ENCODE data around the gene UFD1. TPM values are rescaled to one million over a fixed set of nuclear protein-coding genes. Genes with fewer than 3 reads are reported as not detected.

The UFD1 gene
- total RNA-seq, 2 experiments from 2014 or later: 71.1 to 79.3 TPM

DNA sequence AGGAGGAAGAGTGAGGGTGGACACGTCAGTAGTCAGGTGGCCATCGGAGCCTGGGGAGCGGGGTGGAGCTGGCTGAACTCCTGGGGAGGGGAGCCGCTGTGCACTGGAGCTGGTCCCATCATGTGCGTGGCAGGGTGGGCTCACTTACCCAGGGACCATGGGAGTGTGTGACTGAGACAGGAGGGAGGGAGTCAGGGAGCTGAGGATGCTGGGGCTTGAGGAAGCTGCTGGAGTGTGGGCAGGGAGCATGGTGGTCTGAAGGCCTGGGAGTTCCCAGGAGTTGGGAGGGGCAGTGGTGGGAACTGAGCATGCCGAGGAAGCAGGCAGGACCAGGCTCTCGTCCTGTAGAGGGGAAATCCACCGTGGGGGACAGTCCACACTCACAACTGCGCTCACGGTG lies 27.2 kb upstream of the UFD1 start:
- peak overlapping the region; percentile 42 for H3K27ac Mint-ChIP-seq
- H3K36me3 Mint-ChIP-seq: peaks cover 45% of the 10 kb centered on the region
- no peaks in the 10 kb centered on the region for H3K9me3 Mint-ChIP-seq
- no peak overlapping the region for H3K4me3 Mint-ChIP-seq
- H3K4me1 Mint-ChIP-seq: peaks cover 17% of the 10 kb centered on the region
- no peak for DNase-seq
- no peaks in the 10 kb centered on the region for H3K27me3 Mint-ChIP-seq

DNA sequence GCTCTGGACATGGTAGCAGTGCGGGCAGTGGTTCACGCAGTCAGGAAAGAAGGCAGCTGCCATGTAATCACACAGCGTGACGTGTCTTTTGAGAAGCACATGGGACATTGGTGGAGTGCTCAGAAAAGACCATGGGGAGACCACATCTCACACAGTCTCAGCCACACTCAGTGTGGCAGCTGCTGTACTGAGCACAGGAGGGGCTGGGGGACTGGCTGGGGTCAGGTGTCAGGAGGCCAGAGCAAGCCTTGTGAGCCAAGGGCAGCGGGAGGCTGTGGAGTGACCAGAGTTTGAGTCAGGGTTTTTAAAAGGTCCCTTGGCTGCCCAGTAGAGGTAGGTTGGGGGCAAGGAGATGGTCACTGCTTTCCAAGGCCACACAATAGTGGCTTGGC lies 26.7 kb upstream of the UFD1 start:
- Mint-ChIP-seq H3K9me3 (no peaks in the 10 kb centered on the region), H3K36me3 (peaks cover 41% of the 10 kb centered on the region), H3K27me3 (no peaks in the 10 kb centered on the region), H3K27ac (peak overlapping the region; percentile 42), H3K4me3 (no peak overlapping the region), H3K4me1 (peaks cover 17% of the 10 kb centered on the region)
- DNase-seq: no peak

DNA sequence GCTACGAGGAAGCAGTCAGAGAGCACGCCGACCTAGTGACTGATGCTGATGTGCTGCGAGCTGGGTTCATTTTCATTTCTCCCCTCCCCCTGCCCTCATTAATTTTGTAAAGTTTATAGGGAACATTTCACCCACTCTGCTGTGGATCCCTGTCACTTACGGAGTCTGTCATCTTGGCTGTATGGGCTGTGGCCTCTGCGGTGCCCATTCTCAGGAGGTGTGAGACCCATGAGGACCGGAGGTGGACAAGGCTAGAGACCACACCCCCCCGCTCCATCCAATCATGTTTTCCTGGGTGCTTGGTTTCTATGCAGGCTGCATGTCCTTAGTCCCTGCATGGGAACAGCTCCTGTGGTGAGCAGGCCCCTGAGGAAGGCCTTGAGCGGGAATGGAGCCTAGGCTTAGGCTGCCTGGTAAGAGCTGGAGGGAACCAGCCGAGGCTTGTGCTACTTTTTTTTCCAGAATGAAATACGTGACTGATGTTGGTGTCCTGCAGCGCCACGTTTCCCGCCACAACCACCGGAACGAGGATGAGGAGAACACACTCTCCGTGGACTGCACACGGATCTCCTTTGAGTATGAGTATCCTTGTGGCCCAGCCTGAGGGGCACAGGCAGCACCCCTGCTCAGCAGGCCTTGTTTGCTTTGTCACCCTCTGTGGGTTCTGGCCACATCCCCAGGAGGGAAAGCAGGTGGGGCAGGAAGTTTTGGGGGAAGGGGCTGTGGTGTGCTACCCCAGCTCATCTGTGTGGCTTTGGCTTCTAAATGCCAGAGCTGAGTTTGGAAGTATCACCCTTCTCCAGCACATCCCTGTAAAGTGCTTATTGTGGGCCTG lies 26.1 kb upstream of the UFD1 start:
- no peak overlapping the region for H3K4me3 Mint-ChIP-seq
- H3K9me3 Mint-ChIP-seq: no peaks in the 10 kb centered on the region
- peaks cover 42% of the 10 kb centered on the region for H3K36me3 Mint-ChIP-seq
- peaks cover 17% of the 10 kb centered on the region for H3K4me1 Mint-ChIP-seq
- H3K27me3 Mint-ChIP-seq: no peaks in the 10 kb centered on the region
- no peak overlapping the region for H3K27ac Mint-ChIP-seq
- no peak for DNase-seq

DNA sequence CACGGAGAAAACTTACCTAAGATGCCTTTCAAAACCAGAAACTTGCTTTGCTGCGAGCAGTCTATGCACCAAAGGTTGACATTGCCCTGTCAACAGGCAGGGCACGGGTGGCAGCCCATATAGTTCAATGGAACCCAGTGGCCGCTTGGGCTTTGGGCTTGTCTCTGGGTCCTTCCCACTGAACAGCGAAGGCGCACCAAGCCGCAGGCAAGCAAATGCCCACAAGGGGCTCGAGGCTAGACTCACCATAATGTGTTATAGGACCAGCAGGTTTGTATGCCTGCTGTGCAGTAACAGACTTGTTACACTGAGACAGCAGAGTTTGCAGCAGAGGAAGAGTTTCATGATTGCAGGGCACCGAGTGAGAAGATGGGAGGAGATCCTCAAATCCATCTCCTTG lies 24.9 kb upstream of the UFD1 start:
- Mint-ChIP-seq H3K27me3 (no peaks in the 10 kb centered on the region), H3K4me1 (peaks cover 17% of the 10 kb centered on the region), H3K36me3 (peaks cover 37% of the 10 kb centered on the region), H3K4me3 (no peak overlapping the region), H3K9me3 (no peaks in the 10 kb centered on the region), H3K27ac (no peak overlapping the region)
- DNase-seq: no peak

DNA sequence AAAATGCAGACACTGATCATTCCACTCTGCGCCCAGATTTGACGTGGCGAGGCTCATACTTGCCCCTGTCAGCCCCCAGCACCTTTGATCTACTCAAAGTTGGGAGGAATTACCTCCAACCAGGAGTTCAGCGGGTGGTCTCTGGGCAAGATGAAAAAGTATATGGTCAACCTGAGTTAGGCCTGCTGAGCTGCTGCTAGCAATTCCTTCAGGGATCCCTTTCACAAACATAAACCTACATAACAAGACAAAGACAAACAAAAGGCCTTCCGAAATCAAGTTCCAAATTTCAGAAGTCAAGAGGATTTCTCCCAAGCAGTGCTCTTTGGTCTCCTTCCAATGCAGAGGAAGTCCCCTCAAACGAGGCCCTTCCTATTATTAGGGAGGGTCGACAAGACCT lies 24.4 kb upstream of the UFD1 start:
- H3K27me3 Mint-ChIP-seq: no peaks in the 10 kb centered on the region
- H3K4me1 Mint-ChIP-seq: peaks cover 17% of the 10 kb centered on the region
- H3K36me3 Mint-ChIP-seq: peaks cover 36% of the 10 kb centered on the region
- no peak for DNase-seq
- no peak overlapping the region for H3K4me3 Mint-ChIP-seq
- no peaks in the 10 kb centered on the region for H3K9me3 Mint-ChIP-seq
- no peak overlapping the region for H3K27ac Mint-ChIP-seq

DNA sequence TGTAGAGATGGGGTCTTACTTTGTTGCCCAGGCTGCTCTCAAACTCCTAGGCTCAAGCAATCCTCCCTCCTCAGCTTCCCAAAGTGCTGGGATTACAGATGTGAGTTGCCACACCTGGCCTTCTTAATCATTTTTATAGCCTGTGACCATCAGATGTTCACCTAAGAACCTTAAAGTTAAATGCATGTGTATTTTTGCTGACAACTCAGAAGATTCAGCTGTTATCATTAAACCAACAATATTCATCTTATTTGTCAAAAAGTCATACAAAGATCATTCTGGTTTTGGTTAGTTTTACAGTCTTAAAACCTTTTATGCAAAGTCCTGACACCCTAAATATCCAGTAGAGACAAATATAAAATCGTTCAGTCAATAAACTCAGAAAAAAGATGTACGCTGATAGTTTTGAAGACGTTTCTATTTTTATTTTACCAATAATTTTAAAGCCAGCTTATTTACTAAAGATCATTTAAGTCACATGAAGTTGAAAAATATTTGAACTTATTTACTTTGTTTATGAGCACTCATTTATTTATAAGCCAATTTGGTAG lies 23.0 kb upstream of the UFD1 start:
- no peak overlapping the region for H3K4me3 Mint-ChIP-seq
- H3K27ac Mint-ChIP-seq: no peak overlapping the region
- no peak for DNase-seq
- peaks cover 38% of the 10 kb centered on the region for H3K36me3 Mint-ChIP-seq
- no peaks in the 10 kb centered on the region for H3K27me3 Mint-ChIP-seq
- peaks cover 17% of the 10 kb centered on the region for H3K4me1 Mint-ChIP-seq
- H3K9me3 Mint-ChIP-seq: no peaks in the 10 kb centered on the region

DNA sequence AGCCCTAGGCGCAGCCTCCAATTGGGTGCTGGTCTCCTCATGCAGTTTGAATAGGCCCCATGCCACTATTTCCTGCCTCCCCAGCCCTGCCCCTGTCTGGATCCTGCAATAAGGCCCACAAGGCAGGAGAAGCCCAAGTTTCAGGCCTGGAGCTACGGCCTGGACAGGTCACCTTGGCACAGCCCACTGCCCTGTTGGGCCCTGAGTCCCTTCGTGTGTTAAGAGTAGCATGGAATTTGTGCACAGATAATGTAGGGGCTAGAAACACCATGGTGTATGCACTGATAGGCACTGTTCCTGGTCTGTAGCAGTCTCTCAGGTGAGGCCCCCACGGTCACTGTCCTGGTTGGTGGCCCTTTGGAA lies 20.9 kb upstream of the UFD1 start:
- H3K27me3 Mint-ChIP-seq: no peaks in the 10 kb centered on the region
- no peak overlapping the region for H3K27ac Mint-ChIP-seq
- no peaks in the 10 kb centered on the region for H3K9me3 Mint-ChIP-seq
- H3K4me3 Mint-ChIP-seq: no peak overlapping the region
- no peak for DNase-seq
- peaks cover 33% of the 10 kb centered on the region for H3K36me3 Mint-ChIP-seq
- peaks cover 7% of the 10 kb centered on the region for H3K4me1 Mint-ChIP-seq

DNA sequence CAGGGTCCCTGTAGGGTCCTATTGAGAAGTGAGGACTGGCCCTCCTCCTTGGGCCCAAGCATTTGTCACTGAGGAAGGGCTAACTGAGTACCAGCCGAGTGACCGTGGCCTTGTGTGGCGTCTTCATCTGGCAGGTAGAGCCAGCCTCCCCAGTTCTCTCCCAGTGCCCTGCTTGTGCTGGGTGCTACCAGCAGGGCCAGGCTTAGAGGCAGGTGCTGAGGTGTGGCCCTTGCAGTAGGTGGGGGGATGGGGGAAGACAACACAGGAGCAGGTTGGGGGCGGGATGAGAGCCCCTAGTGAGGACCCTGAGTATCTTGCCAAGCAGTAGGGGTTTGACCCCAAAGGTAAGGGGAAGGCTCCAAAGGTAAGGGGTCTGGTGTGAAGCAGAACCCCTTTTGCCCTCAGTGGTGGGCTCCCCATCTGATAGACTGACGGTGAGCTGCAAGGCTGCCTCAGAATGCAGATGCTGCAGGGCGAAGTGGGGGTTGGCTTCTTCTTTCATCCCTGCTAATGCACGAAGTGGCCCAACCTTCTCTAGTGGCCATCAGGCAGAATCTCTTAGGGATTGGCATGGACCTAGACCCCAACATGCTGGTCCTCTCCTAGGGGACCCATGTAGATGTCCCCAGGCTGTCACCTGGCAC lies 20.4 kb upstream of the UFD1 start:
- no peak for DNase-seq

DNA sequence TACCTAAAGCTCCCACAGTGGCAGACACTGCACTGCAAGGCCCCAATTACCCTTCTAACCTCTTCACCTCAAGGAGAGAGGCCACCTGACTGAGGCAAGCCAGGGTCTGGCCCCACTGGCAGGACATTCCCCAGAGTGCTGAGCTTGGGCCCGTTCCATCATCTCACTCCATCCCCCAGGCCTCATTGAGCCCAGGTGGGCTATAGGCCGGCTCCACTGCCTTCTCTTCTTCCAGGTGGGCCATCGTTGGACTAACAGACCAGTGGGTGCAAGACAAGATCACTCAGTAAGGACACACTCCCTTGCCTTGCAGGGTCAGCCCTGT lies 19.8 kb upstream of the UFD1 start:
- H3K4me1 Mint-ChIP-seq: no peaks in the 10 kb centered on the region
- H3K36me3 Mint-ChIP-seq: peaks cover 37% of the 10 kb centered on the region
- H3K27ac Mint-ChIP-seq: no peak overlapping the region
- H3K4me3 Mint-ChIP-seq: no peak overlapping the region
- no peaks in the 10 kb centered on the region for H3K27me3 Mint-ChIP-seq
- no peaks in the 10 kb centered on the region for H3K9me3 Mint-ChIP-seq
- DNase-seq: no peak

More for the DNA sequence above, 20.4 kb upstream of the UFD1 start:
- no peak overlapping the region for H3K4me3 Mint-ChIP-seq
- peaks cover 35% of the 10 kb centered on the region for H3K36me3 Mint-ChIP-seq
- peaks cover 3% of the 10 kb centered on the region for H3K4me1 Mint-ChIP-seq
- no peaks in the 10 kb centered on the region for H3K27me3 Mint-ChIP-seq
- no peaks in the 10 kb centered on the region for H3K9me3 Mint-ChIP-seq
- no peak overlapping the region for H3K27ac Mint-ChIP-seq

DNA sequence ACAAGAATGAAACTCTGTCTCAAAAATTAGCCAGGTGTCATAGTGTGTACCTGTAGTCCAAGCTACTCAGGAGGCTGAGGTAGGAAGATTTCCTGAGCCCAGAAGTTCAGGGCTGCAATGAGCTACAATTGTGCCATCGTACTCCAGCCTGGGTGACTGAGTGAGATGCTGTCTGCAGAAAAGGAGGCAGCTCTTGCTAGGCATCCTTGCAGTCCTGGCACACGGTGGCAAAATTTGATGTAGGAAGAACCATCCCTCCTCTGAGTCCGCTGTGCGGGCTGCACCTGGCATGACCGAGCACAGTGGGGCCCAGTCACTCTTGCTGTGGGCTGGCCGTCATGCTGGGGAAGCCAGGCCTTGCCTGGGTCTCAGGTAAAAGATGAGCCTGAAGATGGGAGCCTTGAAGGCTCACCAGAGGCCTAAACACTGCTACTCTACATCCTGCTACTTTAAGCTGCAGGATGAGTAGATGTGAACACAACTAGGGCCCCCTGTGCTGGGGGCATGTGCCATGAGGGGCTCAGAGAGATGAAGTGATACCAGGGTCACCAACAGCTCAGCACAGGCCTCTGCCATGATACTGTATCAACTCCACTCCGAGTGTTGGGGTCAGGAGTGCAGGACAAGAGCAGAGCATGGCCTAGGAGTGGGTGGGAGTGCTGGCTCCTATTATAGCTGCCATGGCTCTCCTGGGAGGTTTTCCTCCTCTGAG lies 19.3 kb upstream of the UFD1 start:
- H3K9me3 Mint-ChIP-seq: no peaks in the 10 kb centered on the region

DNA sequence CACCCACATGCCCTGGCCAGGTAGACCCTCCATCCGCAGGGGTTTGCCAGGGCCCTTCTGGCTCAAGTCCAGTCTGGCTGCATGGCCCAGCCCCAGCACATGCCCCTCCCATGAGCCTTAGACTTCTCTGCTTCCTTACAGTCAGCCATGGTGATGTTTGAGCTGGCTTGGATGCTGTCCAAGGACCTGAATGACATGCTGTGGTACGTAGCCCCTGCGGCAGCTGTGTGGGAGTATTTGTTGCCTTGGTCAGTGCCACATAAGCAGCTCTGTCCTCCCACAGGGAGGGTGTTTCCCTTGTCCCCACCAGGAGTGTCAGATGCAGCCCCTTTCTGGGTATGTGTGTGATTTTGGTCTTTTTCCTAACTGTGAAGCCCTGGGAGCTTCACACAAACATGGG lies 18.3 kb upstream of the UFD1 start:
- Mint-ChIP-seq H3K36me3 (peaks cover 41% of the 10 kb centered on the region), H3K27me3 (no peaks in the 10 kb centered on the region), H3K4me3 (no peak overlapping the region), H3K4me1 (peaks cover 5% of the 10 kb centered on the region), H3K27ac (no peak overlapping the region), H3K9me3 (no peaks in the 10 kb centered on the region)
- DNase-seq: no peak

More for the DNA sequence above, 19.3 kb upstream of the UFD1 start:
- Mint-ChIP-seq H3K27me3 (no peaks in the 10 kb centered on the region), H3K4me3 (no peak overlapping the region), H3K4me1 (no peaks in the 10 kb centered on the region), H3K27ac (no peak overlapping the region), H3K36me3 (peaks cover 39% of the 10 kb centered on the region)
- DNase-seq: no peak

DNA sequence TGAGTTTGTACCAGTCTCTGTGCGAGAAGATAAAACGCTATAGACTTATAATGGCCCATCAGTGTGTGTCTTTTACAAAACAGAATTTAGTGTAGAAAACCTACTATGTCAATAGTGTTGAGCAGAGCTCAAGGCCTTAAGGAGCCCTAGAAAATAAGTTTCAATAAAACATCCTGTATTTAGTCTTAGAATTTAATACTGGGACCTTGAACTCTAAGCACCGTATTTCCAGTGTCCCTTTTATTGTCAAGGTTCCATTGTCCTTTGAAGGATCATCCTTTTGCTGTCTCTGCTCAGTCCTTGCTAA lies 17.3 kb upstream of the UFD1 start:
- Mint-ChIP-seq H3K27ac (no peak overlapping the region), H3K27me3 (no peaks in the 10 kb centered on the region), H3K9me3 (no peaks in the 10 kb centered on the region), H3K4me3 (no peak overlapping the region), H3K4me1 (peaks cover 12% of the 10 kb centered on the region), H3K36me3 (peaks cover 46% of the 10 kb centered on the region)
- DNase-seq: no peak

DNA sequence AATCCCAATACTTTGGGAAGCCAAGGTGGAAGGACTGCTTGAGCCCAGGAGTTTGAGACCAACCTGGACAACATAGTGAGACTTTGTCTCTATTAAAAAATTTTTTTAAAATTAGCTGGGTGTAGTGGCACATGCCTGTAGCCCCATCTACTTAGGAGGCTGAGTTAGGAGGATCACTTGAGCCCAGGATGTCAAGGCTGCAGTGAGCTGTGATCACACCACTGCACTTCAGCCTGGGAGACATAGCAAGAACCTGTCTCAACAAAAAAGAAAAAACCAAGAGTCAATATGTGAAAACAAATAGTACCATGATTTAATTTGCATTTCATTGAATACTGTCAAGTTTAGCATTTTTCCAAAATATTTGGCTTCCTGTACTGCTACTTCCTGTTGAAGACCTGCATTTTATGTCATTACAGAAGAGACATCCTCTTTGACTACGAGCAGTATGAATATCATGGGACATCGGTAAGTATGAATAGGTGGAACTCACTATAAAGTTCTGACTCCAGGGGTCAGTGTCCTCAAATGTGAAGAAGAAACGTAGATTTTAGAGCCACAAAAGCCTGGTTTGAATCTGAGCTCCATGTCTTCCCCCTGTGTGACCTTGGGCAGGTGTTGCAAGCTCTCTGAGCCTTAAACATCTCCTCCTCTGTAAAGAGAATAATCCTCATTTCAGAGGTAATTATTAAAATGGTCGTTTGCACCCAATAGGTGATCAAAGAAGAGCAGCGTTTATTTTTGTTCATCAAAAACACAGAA lies 16.8 kb upstream of the UFD1 start:
- peaks cover 45% of the 10 kb centered on the region for H3K36me3 Mint-ChIP-seq
- no peak for DNase-seq
- no peak overlapping the region for H3K27ac Mint-ChIP-seq

DNA sequence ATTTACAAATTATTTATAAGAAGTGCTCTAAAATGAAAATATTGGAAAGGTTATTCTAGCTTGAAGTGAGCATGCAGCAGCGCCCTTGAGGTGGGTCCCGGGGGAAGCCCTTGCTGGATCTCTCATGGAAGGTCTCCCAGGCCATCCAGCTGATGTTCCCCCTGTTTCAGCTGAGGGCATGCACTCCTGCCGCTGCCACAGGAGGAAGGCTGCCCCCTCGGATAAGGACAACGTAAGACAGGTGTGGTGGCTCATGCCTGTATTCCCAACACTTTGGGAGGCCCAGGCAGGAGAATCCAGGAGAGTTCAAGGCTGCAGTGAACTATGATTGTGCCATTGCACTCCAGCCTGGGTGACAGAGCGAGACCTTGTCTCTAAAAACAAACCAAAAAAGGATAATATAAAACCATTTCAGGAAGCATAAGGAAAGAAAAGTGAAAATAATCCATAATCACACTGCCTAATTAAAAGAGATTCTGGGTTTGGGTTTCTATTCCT lies 15.7 kb upstream of the UFD1 start:
- peaks cover 47% of the 10 kb centered on the region for H3K36me3 Mint-ChIP-seq
- H3K27ac Mint-ChIP-seq: no peak overlapping the region
- no peak for DNase-seq
- H3K9me3 Mint-ChIP-seq: no peaks in the 10 kb centered on the region
- H3K27me3 Mint-ChIP-seq: no peaks in the 10 kb centered on the region
- peaks cover 12% of the 10 kb centered on the region for H3K4me1 Mint-ChIP-seq
- H3K4me3 Mint-ChIP-seq: no peak overlapping the region

More for the DNA sequence above, 16.8 kb upstream of the UFD1 start:
- H3K27me3 Mint-ChIP-seq: no peaks in the 10 kb centered on the region
- H3K4me1 Mint-ChIP-seq: peaks cover 12% of the 10 kb centered on the region
- no peaks in the 10 kb centered on the region for H3K9me3 Mint-ChIP-seq
- no peak overlapping the region for H3K4me3 Mint-ChIP-seq

Measured in activated naive CD8-positive, alpha-beta T cell treated with anti-CD3 and anti-CD28 coated beads for 36 hours (primary cell).